HepG2 (cell line): ENCODE data around the gene CCDC18. TPM values are rescaled to one million over a fixed set of nuclear protein-coding genes. Genes with fewer than 3 reads are reported as not detected.

Experiments
- ATAC-seq: fragments of 200-7000 bp; cut with Tn5 transposase; 3 replicates; pipeline ENCODE4 v1.9.1; 2020; ENCODE audit warnings: mild to moderate bottlenecking, moderate library complexity
- BruUV-seq: library from RNA; stranded (reverse); fragments of 400-500 nt; replicated peaks from 2 replicates; lab custom pipeline; 2021; lab: Mats Ljungman, UMichigan
- CTCF ChIA-PET: fragments of 300-600 bp; formaldehyde crosslinking; extraction: SDS; loops from one replicate; lab custom pipeline; 2021; ENCODE audit warnings: low total read pairs, inconsistent platforms, low intra/inter-chr PET ratio; lab: Yijun Ruan, JAX
- POLR2A ChIA-PET: fragments of 350-600 bp; sonication (Branson Sonifier 250); formaldehyde crosslinking; loops from one replicate; lab custom pipeline; 2020; ENCODE audit warnings: antibody characterized with exemption, inconsistent platforms; lab: Yijun Ruan, JAX
- DNase-seq: peaks from one replicate; pipeline ENCODE4 v3.0.0-alpha.2; 2015; ENCODE audit warnings: low spot score
- FAIRE-seq: peaks from 3 replicates; lab custom pipeline; 2011; peaks lifted over from hg19 to GRCh38; lab: Jason Lieb, UNC
- H2AFZ ChIP-seq: one replicate; pipeline ENCODE4 v1.6.1; 2011; ENCODE audit warnings: low read length, inconsistent platforms
- H3K27ac ChIP-seq: fragments of 300-600 bp; 3 replicates; pipeline ENCODE4 v1.8.0; 2011; ENCODE audit warnings: mixed run types, mild to moderate bottlenecking, mixed read lengths, low read length, inconsistent platforms; ENCODE audit not compliant: insufficient read depth; ENCODE audit errors: extremely low read length
- H3K27me3 ChIP-seq, 2 experiments: fragments of 200-600 bp in 1 of 2; 2 replicates in 1 of 2; 3 replicates in 1 of 2; pipeline versions ENCODE4 v1.6.0 to v1.8.0; 2011; ENCODE audit warnings: low read length in 2 of 2, mild to moderate bottlenecking in 2 of 2, moderate library complexity in 2 of 2, inconsistent platforms in 1 of 2; ENCODE audit not compliant: insufficient read depth in 2 of 2, control insufficient read depth in 1 of 2
- H3K36me3 ChIP-seq, 2 experiments: fragments of 200-600 bp in 1 of 2; replicated peaks in 1 of 2; 2 replicates in 1 of 2; 3 replicates in 1 of 2; pipeline versions ENCODE4 v1.5.1 to v1.8.0; 2011; ENCODE audit warnings: low read length in 2 of 2, inconsistent platforms in 1 of 2; ENCODE audit not compliant: insufficient read depth in 2 of 2, control insufficient read depth in 1 of 2
- H3K4me1 ChIP-seq: 2 replicates; pipeline ENCODE4 v1.5.1; 2012; ENCODE audit warnings: low read length, inconsistent platforms; ENCODE audit not compliant: insufficient read depth
- H3K4me2 ChIP-seq: 2 replicates; pipeline ENCODE4 v1.6.0; 2011; ENCODE audit warnings: low read depth, low read length, inconsistent platforms
- H3K4me3 ChIP-seq, 3 experiments: fragments of 200-600 bp in 1 of 3; sonication (generic), shearing (Covaris generic) in 1 of 3; replicated peaks in 1 of 3; 2 replicates each; pipeline ENCODE4 v1.5.1; 2011 to 2016; ENCODE audit warnings: low read length in 3 of 3, inconsistent platforms in 2 of 3, low read depth in 2 of 3, mild to moderate bottlenecking in 2 of 3, control low read depth in 1 of 3, mixed read lengths in 1 of 3; ENCODE audit not compliant: insufficient read depth in 1 of 3
- H3K79me2 ChIP-seq: one replicate; pipeline ENCODE4 v1.6.1; 2011; ENCODE audit warnings: low read length, inconsistent platforms; ENCODE audit not compliant: insufficient read depth
- H3K9ac ChIP-seq: 2 replicates; pipeline ENCODE4 v1.6.0; 2011; ENCODE audit warnings: mild to moderate bottlenecking, low read depth, low read length, inconsistent platforms; ENCODE audit not compliant: insufficient read depth
- H3K9me3 ChIP-seq: 2 replicates; pipeline ENCODE4 v1.5.1; 2012; ENCODE audit warnings: mild to moderate bottlenecking, low read length
- H4K20me1 ChIP-seq: 2 replicates; pipeline ENCODE4 v1.6.0; 2011; ENCODE audit warnings: inconsistent platforms, mild to moderate bottlenecking, low read length, moderate library complexity; ENCODE audit not compliant: insufficient read depth
- CCDC6 ChIP-seq: sonication (generic); formaldehyde crosslinking; IDR thresholded peaks from 2 replicates; pipeline ENCODE4 v1.8.1; 2022; ENCODE audit warnings: mild to moderate bottlenecking, missing genetic modification reagents, moderate library complexity
- DNMT1 ChIP-seq: sonication (generic); formaldehyde crosslinking; IDR thresholded peaks from 2 replicates; pipeline ENCODE4 v1.5.1; 2020; ENCODE audit warnings: mild to moderate bottlenecking, missing genetic modification reagents
- GATA4 ChIP-seq: sonication (generic); IDR thresholded peaks from 2 replicates; pipeline ENCODE4 v1.6.1; 2016; ENCODE audit warnings: antibody characterized with exemption, low read depth, borderline replicate concordance
- KLF9 ChIP-seq: IDR thresholded peaks from 2 replicates; pipeline ENCODE4 v1.6.1; 2016; ENCODE audit warnings: low read depth
- MAFF ChIP-seq: IDR thresholded peaks from 2 replicates; pipeline ENCODE4 v1.6.1; 2011; ENCODE audit warnings: low read depth, low read length, improper control_type of control experiment
- MAFK ChIP-seq, 2 experiments: IDR thresholded peaks in 1 of 2; conservative IDR thresholded peaks in 1 of 2; 2 replicates each; pipeline ENCODE4 v1.6.1; 2011; ENCODE audit warnings: improper control_type of control experiment in 2 of 2, low read length in 2 of 2
- MED13 ChIP-seq: sonication (generic); formaldehyde crosslinking; IDR thresholded peaks from 2 replicates; pipeline ENCODE4 v1.5.0; 2020; ENCODE audit warnings: missing genetic modification reagents
- RORA ChIP-seq: sonication (generic); formaldehyde crosslinking; IDR thresholded peaks from 2 replicates; pipeline ENCODE4 v1.5.0; 2020; ENCODE audit warnings: mild to moderate bottlenecking, missing genetic modification reagents, moderate library complexity
- TBX3 ChIP-seq: fragments of 450-650 bp; IDR thresholded peaks from 2 replicates; pipeline ENCODE4 v1.6.1; 2017; ENCODE audit warnings: antibody characterized with exemption, mild to moderate bottlenecking, inconsistent platforms, borderline replicate concordance
- TCF12 ChIP-seq, 2 experiments: fragments of 450-650 bp in 1 of 2; sonication (generic) in 1 of 2; formaldehyde crosslinking in 1 of 2; IDR thresholded peaks; 2 replicates each; pipeline versions ENCODE4 v1.6.1 to v1.8.0; 2017 to 2022; ENCODE audit warnings: antibody characterized with exemption in 1 of 2, mild to moderate bottlenecking in 1 of 2, missing genetic modification reagents in 1 of 2, moderate library complexity in 1 of 2
- TCF7L2 ChIP-seq: IDR thresholded peaks from 2 replicates; pipeline ENCODE4 v1.6.1; 2011; ENCODE audit warnings: mild to moderate bottlenecking, low read depth, low read length, moderate library complexity
- TRIM24 ChIP-seq: sonication (generic); formaldehyde crosslinking; IDR thresholded peaks from 2 replicates; pipeline ENCODE4 v1.8.0; 2022; ENCODE audit warnings: mild to moderate bottlenecking, missing genetic modification reagents
- ZBTB38 ChIP-seq: sonication (generic); formaldehyde crosslinking; IDR thresholded peaks from 2 replicates; pipeline ENCODE4 v1.5.1; 2020; ENCODE audit warnings: mild to moderate bottlenecking, missing genetic modification reagents
- ZNF235 ChIP-seq: sonication (generic); formaldehyde crosslinking; IDR thresholded peaks from 2 replicates; pipeline ENCODE4 v1.8.1; 2023; ENCODE audit warnings: mild to moderate bottlenecking, missing genetic modification reagents, borderline replicate concordance
- ZNF260 ChIP-seq: sonication (generic); formaldehyde crosslinking; IDR thresholded peaks from 2 replicates; pipeline ENCODE4 v1.4.0; 2020; ENCODE audit warnings: missing genetic modification reagents, low read depth, mild to moderate bottlenecking, borderline replicate concordance
- ZNF33B ChIP-seq: sonication (generic); formaldehyde crosslinking; IDR thresholded peaks from 2 replicates; pipeline ENCODE4 v1.5.1; 2020; ENCODE audit warnings: mild to moderate bottlenecking, missing genetic modification reagents
- ZNF354B ChIP-seq: sonication (generic); formaldehyde crosslinking; IDR thresholded peaks from 2 replicates; pipeline ENCODE4 v1.8.0; 2022; ENCODE audit warnings: mild to moderate bottlenecking, missing genetic modification reagents
- ZNF446 ChIP-seq: sonication (generic); formaldehyde crosslinking; IDR thresholded peaks from 2 replicates; pipeline ENCODE4 v1.5.0; 2020; ENCODE audit warnings: mild to moderate bottlenecking, missing genetic modification reagents
- ZNF598 ChIP-seq: sonication (generic); formaldehyde crosslinking; IDR thresholded peaks from 2 replicates; pipeline ENCODE4 v1.5.1; 2020; ENCODE audit warnings: mild to moderate bottlenecking, missing genetic modification reagents, borderline replicate concordance
- ZNF766 ChIP-seq: sonication (generic); formaldehyde crosslinking; IDR thresholded peaks from 2 replicates; pipeline ENCODE4 v1.5.0; 2020; ENCODE audit warnings: missing genetic modification reagents, borderline replicate concordance
- WGBS: methylation state at CpG from one replicate; pipeline ENCODE4 v1.1.6; 2017; ENCODE audit warnings: low lambda C conversion rate; 5-methylcytosine and 5-hydroxymethylcytosine counted together
- in situ Hi-C: cut with HindIII; loops from 2 replicates; pipeline ENCODE4 v1.10.0; 2017; ENCODE audit warnings: low pct_unique_long_range_greater_than_20kb; ENCODE audit not compliant: extremely low pct_ligation_motif_present
- intact Hi-C: fragments of 100-400 bp; cut with micrococcal nuclease; formaldehyde crosslinking; loops from one replicate; pipeline ENCODE4 v1.10.0; 2022; ENCODE audit not compliant: unreplicated experiment
- polyA plus RNA-seq, 8 experiments: library from polyadenylated mRNA; depleted of rRNA in 3 of 8; stranded (reverse) in 7 of 8; unstranded in 1 of 8; fragments of >200 nt; fragmentation: Illumina TruSeq in 4 of 8; extraction: Trizol in 4 of 8; gene quantifications; 2 replicates each; pipeline versions ENCODE4 v1.2.1 to v1.2.3, GENCODE V29; 2011 to 2016; ENCODE audit warnings: low read depth in 4 of 8, missing spikeins in 1 of 8, mixed read lengths in 1 of 8; ENCODE audit not compliant: insufficient read depth in 1 of 8
- total RNA-seq, 5 experiments: library from RNA; depleted of rRNA; stranded (reverse); fragments of >200 nt; fragmentation: Illumina TruSeq; extraction: Trizol; gene quantifications; 2 replicates each; pipeline ENCODE4 v1.2.3, GENCODE V29; 2016; ENCODE audit warnings: low read depth in 1 of 5
- TF ChIP-seq, protein P1 (sequence below): sonication (generic); formaldehyde crosslinking; IDR thresholded peaks from 2 replicates; pipeline ENCODE4 v1.8.0; 2022; ENCODE audit warnings: mild to moderate bottlenecking, missing genetic modification reagents

The CCDC18 gene
- total and polyA plus RNA-seq, 2 of the 13 experiments (the other 11 are each of a cell fraction or from before 2014, with no cell fraction given) = 1.9 to 18.4 TPM

GRCh38 chr1:93317207-93317606 lies 136.7 kb downstream of the CCDC18 start:
- no TSS peak for BruUV-seq
- H3K27me3 ChIP-seq = no peaks in the 10 kb centered on the region
- no peak for FAIRE-seq
- in situ Hi-C loops (no loop called here), intact Hi-C loops (no loop called here)
- ChIA-PET POLR2A (no interaction called here), CTCF (no interaction called here)
- no peaks in the 10 kb centered on the region for H4K20me1 ChIP-seq
- no peak overlapping the region for H3K4me2 ChIP-seq
- 44% methylated on average over 2 of the region's 2 CpGs for WGBS
- no peak for ATAC-seq
- no peak overlapping the region for H3K9ac ChIP-seq
- no peak overlapping the region for H3K27ac ChIP-seq
- DNase-seq = no peak
- no peaks in the 10 kb centered on the region for H3K36me3 ChIP-seq
- no peak overlapping the region for H2AFZ ChIP-seq
- no peaks in the 10 kb centered on the region for H3K4me1 ChIP-seq
- no peak for TF ChIP-seq RORA (CRISPR knock-in tag)
- TF ChIP-seq KLF9 (CRISPR knock-in tag) = no peak
- no peak for TF ChIP-seq ZBTB38
- no peak for TF ChIP-seq ZNF33B
- TF ChIP-seq TCF7L2 = no peak
- no peak for TF ChIP-seq TRIM24
- no peak for TF ChIP-seq CCDC6
- TF ChIP-seq MED13 (CRISPR knock-in tag) = no peak
- no peak for TF ChIP-seq GATA4
- H3K4me3 ChIP-seq = no peak overlapping the region
- H3K79me2 ChIP-seq = no peaks in the 10 kb centered on the region
- H3K9me3 ChIP-seq = no peaks in the 10 kb centered on the region

DNA sequence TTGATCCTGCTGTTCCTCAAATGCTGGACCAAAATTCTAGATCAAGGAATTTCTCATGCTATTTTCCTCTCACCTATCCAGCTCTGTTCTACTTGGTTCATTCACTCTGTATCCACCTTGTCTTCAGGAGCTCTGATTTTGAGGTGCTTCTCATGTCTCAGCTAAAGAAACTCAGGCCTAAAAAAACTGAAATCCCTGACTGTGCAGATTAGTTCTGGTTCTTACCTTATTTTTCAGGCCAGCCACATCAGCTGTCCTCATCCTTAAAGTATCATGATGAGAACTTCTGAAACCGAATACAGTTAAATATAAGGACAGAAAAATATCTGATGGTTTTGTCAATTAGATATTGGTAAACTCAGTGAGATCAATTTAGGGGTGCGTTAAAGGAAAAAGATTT lies 137.4 kb downstream of the CCDC18 start:
- WGBS = 82% methylated on average over 2 of the region's 2 CpGs
- Histone ChIP-seq H3K36me3 (no peaks in the 10 kb centered on the region), H3K27me3 (no peaks in the 10 kb centered on the region), H3K4me2 (no peak overlapping the region), H3K4me1 (no peaks in the 10 kb centered on the region), H4K20me1 (no peaks in the 10 kb centered on the region), H3K79me2 (no peaks in the 10 kb centered on the region), H2AFZ (no peak overlapping the region), H3K9me3 (no peaks in the 10 kb centered on the region), H3K4me3 (no peak overlapping the region), H3K9ac (no peak overlapping the region), H3K27ac (no peak overlapping the region)
- no peak for FAIRE-seq
- TF ChIP-seq ZNF235 (CRISPR knock-in tag) = no peak
- no peak for TF ChIP-seq ZNF766
- TF ChIP-seq ZNF598 (CRISPR knock-in tag) = no peak
- TF ChIP-seq ZNF354B (CRISPR knock-in tag) = no peak
- no peak for TF ChIP-seq TCF12 (IDR thresholded peaks at IDR 0.05)
- no peak for TF ChIP-seq TCF12 (CRISPR knock-in tag; IDR thresholded peaks at IDR 0.05)
- TF ChIP-seq MAFF = 0 out of 2 replicates have a peak, but pooled peaks have one; percentile 32
- TF ChIP-seq, protein P1, sequence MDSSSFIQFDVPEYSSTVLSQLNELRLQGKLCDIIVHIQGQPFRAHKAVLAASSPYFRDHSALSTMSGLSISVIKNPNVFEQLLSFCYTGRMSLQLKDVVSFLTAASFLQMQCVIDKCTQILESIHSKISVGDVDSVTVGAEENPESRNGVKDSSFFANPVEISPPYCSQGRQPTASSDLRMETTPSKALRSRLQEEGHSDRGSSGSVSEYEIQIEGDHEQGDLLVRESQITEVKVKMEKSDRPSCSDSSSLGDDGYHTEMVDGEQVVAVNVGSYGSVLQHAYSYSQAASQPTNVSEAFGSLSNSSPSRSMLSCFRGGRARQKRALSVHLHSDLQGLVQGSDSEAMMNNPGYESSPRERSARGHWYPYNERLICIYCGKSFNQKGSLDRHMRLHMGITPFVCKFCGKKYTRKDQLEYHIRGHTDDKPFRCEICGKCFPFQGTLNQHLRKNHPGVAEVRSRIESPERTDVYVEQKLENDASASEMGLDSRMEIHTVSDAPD (CRISPR knock-in tag) = no peak
- no peak for TF ChIP-seq ZNF446 (CRISPR knock-in tag)
- TF ChIP-seq DNMT1 (CRISPR knock-in tag) = no peak
- TF ChIP-seq ZNF260 (CRISPR knock-in tag) = no peak
- peak; percentile 33 to 64; a peak in 2 of 4 replicates for TF ChIP-seq MAFK (conservative IDR thresholded peaks at IDR 0.05 in 1 of 2, IDR thresholded peaks at IDR 0.05 in 1 of 2; ENCODE audit: low read length in 2 of 2)
- TF ChIP-seq TBX3 = no peak
- no peak for DNase-seq
- POLR2A ChIA-PET = no interaction called here
- in situ Hi-C loops = no loop called here
- CTCF ChIA-PET = no interaction called here
- intact Hi-C loops = no loop called here
- no peak for ATAC-seq
- no TSS peak for BruUV-seq
